HFF-Myc (cell line): ENCODE data around the gene ELP2.
"Not testable (repeated sequence)": the region's sequence is repeated elsewhere in the genome, so short reads cannot be mapped to it uniquely, and the experiment has no call there.

Source experiments
- DNase-seq: peaks from one replicate; pipeline ENCODE4 v3.0.0-alpha.2; 2011; ENCODE audit warnings: low read depth; ENCODE audit errors: extremely low read depth
- H3K4me3 ChIP-seq: replicated peaks from 2 replicates; pipeline ENCODE4 v1.5.1; 2011; ENCODE audit warnings: low read depth, mild to moderate bottlenecking, control low read depth, low read length
- CTCF ChIP-seq: IDR thresholded peaks from 2 replicates; pipeline ENCODE4 v1.5.1; 2012; ENCODE audit warnings: mild to moderate bottlenecking, low read depth, low read length, control low read depth; ENCODE audit errors: missing control alignments

The ELP2 gene

DNA sequence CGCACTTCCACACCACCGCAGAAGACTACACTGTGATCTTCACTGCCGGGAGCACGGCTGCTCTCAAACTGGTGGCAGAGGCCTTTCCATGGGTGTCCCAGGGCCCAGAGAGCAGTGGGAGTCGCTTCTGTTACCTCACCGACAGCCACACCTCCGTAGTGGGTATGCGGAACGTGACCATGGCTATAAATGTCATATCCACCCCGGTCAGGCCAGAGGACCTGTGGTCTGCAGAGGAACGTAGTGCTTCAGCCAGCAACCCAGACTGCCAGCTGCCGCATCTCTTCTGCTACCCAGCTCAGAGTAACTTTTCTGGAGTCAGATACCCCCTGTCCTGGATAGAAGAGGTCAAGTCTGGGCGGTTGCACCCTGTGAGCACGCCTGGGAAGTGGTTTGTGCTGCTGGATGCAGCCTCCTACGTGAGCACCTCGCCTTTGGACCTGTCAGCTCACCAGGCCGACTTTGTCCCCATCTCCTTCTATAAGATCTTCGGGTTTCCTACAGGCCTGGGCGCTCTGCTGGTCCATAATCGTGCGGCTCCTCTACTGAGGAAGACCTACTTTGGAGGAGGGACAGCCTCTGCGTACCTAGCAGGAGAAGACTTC lies 70.1 kb downstream of the ELP2 start:
- no peak for DNase-seq
- H3K4me3 ChIP-seq = no peak overlapping the region
- no peak for TF ChIP-seq CTCF

DNA sequence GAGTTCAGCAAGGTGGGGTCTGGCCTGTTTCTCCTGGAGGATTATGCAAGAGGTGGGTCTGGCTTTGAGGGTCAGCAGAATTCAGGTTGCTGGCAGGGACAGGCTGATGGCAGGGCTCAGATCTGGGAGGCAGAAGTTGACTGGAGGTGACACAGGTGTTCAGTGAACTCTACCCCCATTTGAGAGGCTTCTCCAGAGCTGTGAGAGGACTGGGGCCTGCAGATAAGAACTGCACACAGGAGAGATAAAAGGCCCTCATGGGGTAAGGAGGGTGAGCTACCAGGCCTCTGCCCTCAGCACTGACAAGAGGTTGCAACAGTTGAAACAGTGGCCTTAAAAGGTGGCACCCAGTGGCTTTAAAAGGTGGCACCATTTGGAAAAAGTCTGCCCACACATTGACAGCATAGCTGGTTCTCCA lies 70.7 kb downstream of the ELP2 start:
- DNase-seq = no peak
- H3K4me3 ChIP-seq = no peak overlapping the region
- no peak for TF ChIP-seq CTCF

GRCh38 chr18:36201765-36202164 lies 72.1 kb downstream of the ELP2 start:
- no peak for TF ChIP-seq CTCF
- H3K4me3 ChIP-seq = no peak overlapping the region
- no peak for DNase-seq

DNA sequence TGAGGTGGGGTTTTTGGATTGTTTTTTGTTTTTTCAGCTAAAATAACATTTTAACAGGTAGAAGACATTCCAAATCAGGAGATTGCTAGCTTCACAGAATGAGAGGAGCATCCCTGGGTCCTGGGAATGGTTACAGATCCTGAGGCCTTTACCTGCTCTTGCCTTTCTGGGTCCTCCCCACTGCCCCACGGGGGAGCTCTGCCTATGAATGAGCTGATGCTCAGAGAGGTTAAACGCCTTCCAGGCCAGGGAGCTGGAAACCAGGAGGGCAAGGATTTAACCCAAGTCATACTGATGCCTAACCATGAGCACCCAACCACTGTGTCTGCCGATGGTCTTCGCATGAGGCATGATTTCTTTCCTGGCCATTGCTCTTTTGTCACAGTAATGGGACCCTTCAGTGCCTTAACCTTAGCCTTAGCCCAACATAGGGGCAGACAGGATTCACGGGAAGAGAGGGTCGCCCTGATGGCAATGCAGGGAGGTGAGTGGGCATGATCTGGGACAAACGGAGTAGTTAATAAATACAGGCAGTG lies 73.7 kb downstream of the ELP2 start:
- no peak for DNase-seq
- H3K4me3 ChIP-seq = no peak overlapping the region
- no peak for TF ChIP-seq CTCF

DNA sequence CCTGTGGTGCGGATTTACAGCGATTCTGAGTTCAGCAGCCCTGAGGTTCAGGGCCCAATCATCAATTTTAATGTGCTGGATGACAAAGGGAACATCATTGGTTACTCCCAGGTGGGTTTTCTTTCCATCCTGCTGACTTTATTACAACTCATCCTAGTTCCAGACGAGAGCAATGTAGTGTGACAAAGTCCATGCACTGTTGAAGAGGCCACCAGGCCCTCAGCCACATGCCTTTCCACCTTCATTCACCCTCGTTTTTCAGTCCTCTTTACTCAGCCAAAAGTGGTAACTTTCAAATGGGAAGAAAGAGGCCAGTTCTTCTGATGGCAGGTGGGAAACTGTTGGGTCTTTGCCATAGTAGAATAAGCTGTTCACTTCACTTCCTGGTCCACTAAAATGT lies 75.5 kb downstream of the ELP2 start:
- no peak overlapping the region for H3K4me3 ChIP-seq
- TF ChIP-seq CTCF = no peak
- no peak for DNase-seq

- TF ChIP-seq CTCF = no peak
- no peak overlapping the region for H3K4me3 ChIP-seq
- DNase-seq = no peak
Measured at GRCh38 chr18:36207303-36207702, 77.6 kb downstream of the ELP2 start.

GRCh38 chr18:36207969-36208368 lies 78.3 kb downstream of the ELP2 start:
- H3K4me3 ChIP-seq, DNase-seq: not testable (repeated sequence)
